ENCODE results near the gene LIX1L.

Gene LIX1L

GRCh38 chr1:145893306-145894055, 64.3 kb downstream of the LIX1L start:
- DNase-seq (ENCODE audit: low read depth in 2 of 2): no peak

- DNase-seq (ENCODE audit: low read depth in 2 of 2): no peak
Measured at GRCh38 chr1:145892486-145893087, 65.2 kb downstream of the LIX1L start.

GRCh38 chr1:145891587-145892485, 66.0 kb downstream of the LIX1L start:
- peak; percentile 14 to 52 for DNase-seq (ENCODE audit: low read depth in 2 of 2)

- no peak for DNase-seq (ENCODE audit: low read depth in 2 of 2)
Measured at GRCh38 chr1:145891143-145891542, 66.7 kb downstream of the LIX1L start.

GRCh38 chr1:145889722-145890121, 68.1 kb downstream of the LIX1L start:
- no peak for DNase-seq (ENCODE audit: low read depth in 2 of 2)

- no peak for DNase-seq (ENCODE audit: low read depth in 2 of 2)
Measured at GRCh38 chr1:145887631-145888030, 70.2 kb downstream of the LIX1L start.

GRCh38 chr1:145886816-145887215, 71.0 kb downstream of the LIX1L start:
- no peak for DNase-seq (ENCODE audit: low read depth in 2 of 2)

GRCh38 chr1:145886390-145886789, 71.4 kb downstream of the LIX1L start:
- no peak for DNase-seq (ENCODE audit: low read depth in 2 of 2)

- DNase-seq (ENCODE audit: low read depth in 2 of 2): peak; percentile 67 to 90
Measured at GRCh38 chr1:145885738-145886287, 72.0 kb downstream of the LIX1L start, which contains the start of gene ANKRD35. Gene ANKRD35 (minus strand): TSS chr1:145885866. CDS start chr1:145885758, 108 bp downstream.

GRCh38 chr1:145884675-145885074, 73.1 kb downstream of the LIX1L start:
- no peak for DNase-seq (ENCODE audit: low read depth in 2 of 2)

Measured in stimulated activated CD4-positive, alpha-beta T cell treated with anti-CD3 and anti-CD28 coated beads, Interleukin-12 subunit alpha, Interleukin-12 subunit beta, amount 100 ng/mL, for 24 hours (primary cell).